B cell (primary cell): ENCODE results near the gene C14orf119. TPM values are rescaled to one million over a fixed set of nuclear protein-coding genes. Genes with fewer than 3 reads are reported as not detected.

ENCODE experiments used
- ATAC-seq: fragments of 200-7000 bp; cut with Tn5 transposase; one replicate; pipeline ENCODE4 v1.10.0; 2021; ENCODE audit warnings: low read depth, mild to moderate bottlenecking, moderate number of reproducible peaks, moderate library complexity
- CTCF ChIA-PET: fragments of 350-600 bp; sonication (Branson Sonifier 250); formaldehyde crosslinking; loops from one replicate; lab custom pipeline; 2021; ENCODE audit warnings: antibody characterized with exemption, inconsistent platforms; lab: Charles Lee
- POLR2A ChIA-PET: fragments of 350-600 bp; sonication (Branson Sonifier 250); formaldehyde crosslinking; loops from one replicate; lab custom pipeline; 2021; ENCODE audit warnings: antibody characterized with exemption; lab: Charles Lee
- DNase-seq: peaks from one replicate; pipeline ENCODE4 v3.0.0; 2013
- H2AFZ ChIP-seq: 2 replicates; pipeline ENCODE4 v1.6.1; 2012; ENCODE audit warnings: mild to moderate bottlenecking, low read depth, low read length; ENCODE audit not compliant: insufficient read depth, poor library complexity, severe bottlenecking
- H3K27ac ChIP-seq, 2 donors: 1 replicate in 1 of 2; 2 replicates in 1 of 2; pipeline ENCODE4 v1.5.1; 2012 to 2013; ENCODE audit warnings: low read length in 2 of 2, mild to moderate bottlenecking in 2 of 2, moderate library complexity in 1 of 2
- H3K27me3 ChIP-seq, 4 experiments: fragments of 200-600 bp in 1 of 4; sonication (generic) in 1 of 4; replicated peaks in 1 of 4; 1 replicate in 2 of 4; 2 replicates in 2 of 4; pipeline versions ENCODE4 v1.6.1 to v1.7.0; 2013 to 2016; ENCODE audit warnings: low read length in 3 of 4, mild to moderate bottlenecking in 2 of 4, mixed read lengths in 1 of 4, moderate library complexity in 1 of 4; ENCODE audit not compliant: insufficient read depth in 4 of 4, control insufficient read depth in 3 of 4; ENCODE audit errors: control extremely low read depth in 1 of 4
- H3K36me3 ChIP-seq, 2 experiments: replicated peaks in 1 of 2; 1 replicate in 1 of 2; 2 replicates in 1 of 2; pipeline versions ENCODE4 v1.6.1 to v1.7.1; 2013; ENCODE audit warnings: low read length in 1 of 2; ENCODE audit not compliant: insufficient read depth in 2 of 2, control insufficient read depth in 1 of 2; ENCODE audit errors: control extremely low read depth in 1 of 2, extremely low read depth in 1 of 2
- H3K4me1 ChIP-seq, 2 donors: fragments of 200-600 bp in 1 of 2; sonication (generic) in 1 of 2; 1 replicate in 1 of 2; 2 replicates in 1 of 2; pipeline versions ENCODE4 v1.5.1 to v1.6.1; 2013 to 2017; ENCODE audit warnings: low read length in 2 of 2; ENCODE audit not compliant: control insufficient read depth in 2 of 2, insufficient read depth in 2 of 2
- H3K4me2 ChIP-seq: replicated peaks from 2 replicates; pipeline ENCODE3; 2012; ENCODE audit warnings: mild to moderate bottlenecking, low read depth, low read length; ENCODE audit not compliant: poor library complexity, severe bottlenecking
- H3K4me3 ChIP-seq, 5 experiments: fragments of 200-600 bp in 1 of 5; sonication (generic) in 1 of 5; 1 replicate in 3 of 5; 2 replicates in 2 of 5; pipeline versions ENCODE4 v1.5.1 to v1.7.0; 2011 to 2016; ENCODE audit warnings: low read length in 4 of 5, mild to moderate bottlenecking in 4 of 5, low read depth in 2 of 5, control low read depth in 1 of 5, moderate library complexity in 1 of 5; ENCODE audit not compliant: insufficient read depth in 1 of 5; ENCODE audit errors: control extremely low read depth in 1 of 5, extremely low read depth in 1 of 5
- H3K79me2 ChIP-seq: fragments of 200-600 bp; sonication (generic); one replicate; pipeline ENCODE4 v1.6.0; 2016; ENCODE audit warnings: low read length; ENCODE audit not compliant: control insufficient read depth, insufficient read depth
- H3K9ac ChIP-seq: fragments of 200-600 bp; sonication (generic); 2 replicates; pipeline ENCODE4 v1.6.1; 2017; ENCODE audit warnings: mild to moderate bottlenecking, low read length, moderate library complexity
- H3K9me3 ChIP-seq, 3 donors: one replicate each; pipeline versions ENCODE4 v1.6.1 to v1.7.1; 2013; ENCODE audit warnings: low read length in 2 of 3; ENCODE audit not compliant: control insufficient read depth in 2 of 3, insufficient read depth in 1 of 3; ENCODE audit errors: control extremely low read depth in 1 of 3
- H4K20me1 ChIP-seq: 2 replicates; pipeline ENCODE4 v1.6.0; 2012; ENCODE audit warnings: mild to moderate bottlenecking, low read length; ENCODE audit not compliant: insufficient read depth, control insufficient read depth, poor library complexity, severe bottlenecking
- H3K27ac Mint-ChIP-seq: one replicate; pipeline ENCODE4 v1.8.0; 2021; ENCODE audit warnings: mixed read lengths
- H3K27me3 Mint-ChIP-seq: one replicate; pipeline ENCODE4 v1.8.0; 2021; ENCODE audit warnings: mixed read lengths
- H3K4me1 Mint-ChIP-seq: one replicate; pipeline ENCODE4 v1.8.0; 2021; ENCODE audit warnings: mixed read lengths
- H3K4me3 Mint-ChIP-seq: one replicate; pipeline ENCODE4 v1.8.0; 2021; ENCODE audit warnings: mixed read lengths
- H3K9me3 Mint-ChIP-seq: one replicate; pipeline ENCODE4 v1.8.0; 2022; ENCODE audit warnings: mixed read lengths; ENCODE audit not compliant: insufficient read depth
- CTCF ChIP-seq: fragments of 200-600 bp; IDR thresholded peaks from one replicate; pipeline ENCODE4 v1.8.0; 2022; ENCODE audit warnings: antibody characterized with exemption, mild to moderate bottlenecking
- EZH2 ChIP-seq: IDR thresholded peaks from 2 replicates; pipeline ENCODE4 v1.6.1; 2012; ENCODE audit warnings: borderline replicate concordance, low read depth, mild to moderate bottlenecking, moderate library complexity, low read length; ENCODE audit not compliant: insufficient read depth, poor library complexity, severe bottlenecking
- WGBS: methylation state at CpG from one replicate; pipeline ENCODE4 v1.1.5; 2013; ENCODE audit warnings: missing lambda C conversion rate; ENCODE audit not compliant: insufficient coverage; 5-methylcytosine and 5-hydroxymethylcytosine counted together
- intact Hi-C: fragments of 100-400 bp; cut with micrococcal nuclease; formaldehyde crosslinking; loops from one replicate; pipeline ENCODE4 v1.10.0; 2022
- polyA plus RNA-seq: library from polyadenylated mRNA; depleted of rRNA; stranded (reverse); fragments of >200 nt; gene quantifications from 2 replicates; pipeline ENCODE4 v1.2.3, GENCODE V29; 2012
- total RNA-seq, 2 donors: library from RNA; stranded (reverse); fragments of 120-200 nt in 1 of 2; gene quantifications; 1 replicate in 1 of 2; 2 replicates in 1 of 2; pipeline versions ENCODE4 v1.2.3 to v1.2.4, GENCODE V29; 2013 to 2022

The C14orf119 gene
- total and polyA plus RNA-seq, 2 donors (not counting 1 experiment from before 2014, with no cell fraction given) = 12.2 to 30.6 TPM

GRCh38 chr14:23054000-23054811 lies 41.1 kb upstream of the C14orf119 start:
- 85% methylated on average over 14 of the region's 17 CpGs for WGBS
- Histone ChIP-seq H3K27ac (no peak overlapping the region), H3K4me3 (no peak overlapping the region), H4K20me1 (peaks cover 5% of the 10 kb centered on the region), H3K79me2 (no peaks in the 10 kb centered on the region), H3K4me1 (peaks cover 10 to 21% of the 10 kb centered on the region in 2 donors), H3K9me3 (no peaks in the 10 kb centered on the region), H3K36me3 (peaks cover 0 to 12% of the 10 kb centered on the region in 2 experiments), H3K4me2 (no peak overlapping the region), H3K9ac (no peak overlapping the region), H2AFZ (no peak overlapping the region), H3K27me3 (peaks cover 0 to 6% (median 0%) of the 10 kb centered on the region in 4 experiments)
- Mint-ChIP-seq H3K4me1 (peaks cover 18% of the 10 kb centered on the region), H3K9me3 (no peaks in the 10 kb centered on the region), H3K27ac (no peak overlapping the region), H3K27me3 (no peaks in the 10 kb centered on the region), H3K4me3 (no peak overlapping the region)
- TF ChIP-seq EZH2 = no peak
- no peak for TF ChIP-seq CTCF
- DNase-seq (no peak), ATAC-seq (no peak)
- ChIA-PET POLR2A (interaction anchor here (0.7 to 0.8 kb wide), 2 partner anchors 30 to 68 kb away, joined by 3 to 6 read pairs; no protein-coding TSS in a partner anchor), CTCF (interaction anchor here (0.8 to 19.1 kb wide), 5 partner anchors 21 to 464 kb away, joined by 3 to 1134 read pairs (median 4); partner anchors contain the start of gene AJUBA)
- intact Hi-C loops = loop anchor here (10.0 kb wide), 2 partner anchors 669 to 749 kb away; no protein-coding TSS in a partner anchor
